HG02943 (cell line): ENCODE results near the gene SNX33.
"Not testable (repeated sequence)": the region's sequence is repeated elsewhere in the genome, so short reads cannot be mapped to it uniquely, and the experiment has no call there.

Experiments
- ATAC-seq: cut with Tn5 transposase; IDR thresholded peaks from one replicate; pipeline ENCODE4 v1.9.1; 2021; ENCODE audit warnings: mild to moderate bottlenecking, low read depth, moderate library complexity; ENCODE audit not compliant: unreplicated experiment

SNX33 gene

GRCh38 chr15:75647370-75648155 is at the start of gene SNX33:
Gene SNX33 (plus strand): TSS chr15:75647912. CDS start chr15:75649103, 1,191 bp downstream.
- ATAC-seq: no peak

- ATAC-seq: no peak
Observed at GRCh38 chr15:75598361-75598760, 49.4 kb upstream of the SNX33 start.

GRCh38 chr15:75599401-75599800 is 48.3 kb upstream of the SNX33 start:
- ATAC-seq: no peak

DNA sequence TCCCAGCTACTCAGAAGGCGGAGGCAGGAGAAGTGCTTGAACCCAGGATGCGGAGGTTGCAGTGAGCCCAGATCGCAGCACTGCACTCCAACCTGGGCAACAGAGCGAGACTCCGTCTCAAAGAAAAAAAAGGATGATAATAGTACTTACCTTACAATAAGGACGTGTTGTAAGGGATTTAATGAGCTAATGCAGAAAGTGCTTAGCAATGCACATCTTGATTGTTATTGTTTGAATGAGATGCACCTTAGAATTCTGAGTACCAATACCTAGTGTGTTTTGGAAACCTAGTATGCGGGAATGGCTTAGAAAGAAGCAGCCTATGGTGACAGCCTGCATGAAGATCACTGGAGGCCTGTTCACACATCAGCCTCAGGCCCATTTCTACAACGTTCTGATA is 41.7 kb upstream of the SNX33 start:
- ATAC-seq: no peak

DNA sequence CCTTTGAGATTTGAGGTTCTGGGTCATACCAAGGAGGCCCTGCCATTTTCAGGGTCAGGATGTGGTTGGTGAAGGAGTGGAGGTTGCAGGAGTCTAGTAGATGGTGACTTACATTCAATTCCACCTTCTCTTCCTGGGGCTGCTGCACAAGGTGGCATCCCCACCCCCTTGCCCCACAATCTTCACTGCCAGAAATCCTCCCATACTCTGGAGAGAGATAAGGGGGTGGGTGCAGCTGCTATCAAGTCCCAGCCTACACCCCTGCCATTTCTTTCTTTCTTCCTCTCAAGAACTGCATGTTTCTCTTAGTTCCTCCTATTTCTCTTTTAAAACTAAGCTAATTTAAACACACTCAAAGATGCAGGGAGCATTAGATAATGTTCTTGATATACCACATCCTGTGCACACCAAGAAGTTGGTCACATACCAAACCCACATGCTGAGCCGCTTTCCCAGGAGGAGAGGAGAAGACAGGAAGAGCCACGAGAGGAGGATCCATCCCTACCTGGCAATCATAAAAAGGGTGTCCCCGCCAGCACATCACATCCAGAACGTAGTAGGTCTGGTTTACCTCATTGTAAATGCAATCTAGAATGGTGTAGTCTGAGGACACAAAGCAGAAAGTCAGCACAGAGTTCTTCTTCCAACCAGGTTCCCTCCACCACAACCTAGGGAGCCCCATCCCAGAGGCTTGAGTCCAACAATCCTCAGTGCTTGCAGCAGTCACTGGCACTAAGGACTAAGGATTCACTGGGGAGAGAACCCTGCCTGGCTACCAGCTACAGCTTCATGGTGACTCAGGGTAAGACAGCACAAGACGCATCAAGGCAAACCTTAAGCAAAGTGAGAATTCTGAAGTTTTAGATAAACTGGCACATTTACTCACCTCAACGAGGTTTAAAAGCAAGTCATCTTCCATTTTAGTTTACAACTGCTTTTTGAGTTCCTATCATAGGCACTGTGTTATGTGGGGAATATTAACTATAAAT is 40.7 kb upstream of the SNX33 start:
- ATAC-seq: no peak

GRCh38 chr15:75616766-75617165 is 30.9 kb upstream of the SNX33 start:
- ATAC-seq: no peak

GRCh38 chr15:75620058-75620820 is 27.5 kb upstream of the SNX33 start:
- ATAC-seq: no peak

DNA sequence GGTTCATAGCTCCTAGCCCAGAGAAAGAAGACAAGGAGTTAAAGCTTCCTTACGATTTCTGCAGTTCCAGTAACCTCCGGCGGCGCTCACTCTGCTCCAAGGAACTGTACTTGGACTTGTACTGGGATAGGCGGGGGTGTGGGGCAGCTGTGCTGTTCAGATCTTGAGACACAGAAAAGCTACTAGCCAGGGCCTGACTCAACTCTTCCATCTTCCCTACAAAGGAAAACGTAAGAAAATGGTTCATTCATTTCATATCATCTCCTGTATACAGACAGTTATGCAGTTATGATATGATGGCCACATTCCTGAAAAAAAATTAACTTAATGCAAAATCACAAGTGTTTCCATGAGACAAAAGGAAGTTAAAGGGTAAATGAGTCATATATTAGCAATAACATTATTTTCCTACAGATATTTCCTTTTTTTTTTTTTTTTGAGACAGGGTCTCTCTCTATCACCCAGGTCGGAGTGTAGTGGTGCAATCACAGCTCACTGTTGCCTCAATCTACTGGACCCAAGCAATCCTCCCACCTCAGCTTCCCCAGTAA is 26.8 kb upstream of the SNX33 start:
- ATAC-seq: no peak

DNA sequence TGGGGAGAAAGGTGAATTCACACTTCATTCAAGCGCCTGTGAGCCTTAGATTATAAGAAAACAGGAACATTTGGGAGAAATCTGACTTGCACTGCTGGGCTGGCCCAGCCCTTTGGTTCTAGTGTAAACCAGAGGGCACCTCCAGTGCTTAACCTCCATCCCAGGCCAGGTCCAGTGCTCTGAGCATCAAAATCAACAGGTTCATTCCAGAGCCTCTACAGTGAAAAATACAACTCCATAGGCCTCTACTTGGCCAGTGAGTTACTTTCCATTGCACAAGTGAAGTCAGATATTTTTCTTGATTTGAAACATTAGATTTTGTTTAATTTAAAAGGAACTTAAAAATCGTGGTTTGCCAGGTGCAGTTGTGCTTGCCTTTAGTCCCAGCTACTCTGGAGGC is 25.2 kb upstream of the SNX33 start:
- no peak for ATAC-seq

GRCh38 chr15:75625542-75626347 is 22.0 kb upstream of the SNX33 start, which contains the start of gene SNUPN:
Gene SNUPN (minus strand): TSS chr15:75625725. CDS start chr15:75621051, 4,674 bp downstream.
- peak; percentile 79 for ATAC-seq

GRCh38 chr15:75631935-75632334 is 15.8 kb upstream of the SNX33 start:
- no peak for ATAC-seq

DNA sequence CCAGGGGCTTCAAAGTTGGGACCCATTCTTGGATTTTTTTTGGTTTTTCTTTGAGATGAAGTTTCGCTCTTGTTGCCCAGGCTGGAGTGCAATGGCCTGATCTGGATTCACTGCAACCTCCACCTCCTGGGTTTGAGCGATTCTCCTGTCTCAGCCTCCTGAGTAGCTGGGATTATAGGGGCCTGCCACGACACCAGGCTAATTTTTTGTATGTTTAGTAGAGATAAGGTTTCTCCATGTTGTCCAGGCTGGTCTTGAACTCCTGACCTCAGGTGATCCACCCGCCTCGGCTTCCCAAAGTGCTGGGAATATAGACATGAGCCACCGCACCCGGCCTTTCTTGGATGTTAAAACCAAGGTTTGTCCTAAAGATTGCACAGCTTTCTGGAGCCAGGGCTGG is 13.8 kb upstream of the SNX33 start:
- ATAC-seq: not testable (repeated sequence)

- ATAC-seq: no peak
Observed at GRCh38 chr15:75636026-75636425, 11.7 kb upstream of the SNX33 start.

GRCh38 chr15:75637245-75638009 is 10.3 kb upstream of the SNX33 start:
- ATAC-seq: no peak

DNA sequence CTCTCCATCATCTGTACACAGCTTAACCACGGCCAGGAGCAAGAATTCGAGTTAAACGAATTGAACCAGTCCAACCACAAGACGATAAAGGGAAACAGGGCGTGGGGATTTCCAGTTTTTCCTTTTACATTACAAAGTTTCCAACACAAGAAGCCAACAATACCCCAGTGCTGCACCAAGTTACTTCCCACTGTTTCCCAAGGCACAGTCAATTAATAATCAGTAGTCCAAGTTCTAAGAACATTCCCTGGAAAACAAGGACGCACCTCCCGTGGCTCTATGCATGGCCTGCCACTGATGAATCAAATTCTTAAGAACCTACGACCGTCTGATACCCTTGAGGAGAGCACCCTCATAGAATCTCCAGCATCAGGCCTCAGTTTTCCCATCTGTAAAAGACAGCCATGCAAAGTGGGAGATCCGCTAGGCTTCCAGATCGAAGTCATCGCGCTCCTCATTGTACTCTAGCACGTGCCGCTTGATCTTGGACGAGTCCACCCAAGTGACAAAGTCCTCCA is 8.5 kb upstream of the SNX33 start:
- no peak for ATAC-seq

GRCh38 chr15:75639709-75640482 is 7.8 kb upstream of the SNX33 start, which contains the start of gene IMP3:
Gene IMP3 (minus strand): TSS chr15:75640224. CDS start chr15:75640168, 56 bp downstream.
- peak; percentile 84 for ATAC-seq

DNA sequence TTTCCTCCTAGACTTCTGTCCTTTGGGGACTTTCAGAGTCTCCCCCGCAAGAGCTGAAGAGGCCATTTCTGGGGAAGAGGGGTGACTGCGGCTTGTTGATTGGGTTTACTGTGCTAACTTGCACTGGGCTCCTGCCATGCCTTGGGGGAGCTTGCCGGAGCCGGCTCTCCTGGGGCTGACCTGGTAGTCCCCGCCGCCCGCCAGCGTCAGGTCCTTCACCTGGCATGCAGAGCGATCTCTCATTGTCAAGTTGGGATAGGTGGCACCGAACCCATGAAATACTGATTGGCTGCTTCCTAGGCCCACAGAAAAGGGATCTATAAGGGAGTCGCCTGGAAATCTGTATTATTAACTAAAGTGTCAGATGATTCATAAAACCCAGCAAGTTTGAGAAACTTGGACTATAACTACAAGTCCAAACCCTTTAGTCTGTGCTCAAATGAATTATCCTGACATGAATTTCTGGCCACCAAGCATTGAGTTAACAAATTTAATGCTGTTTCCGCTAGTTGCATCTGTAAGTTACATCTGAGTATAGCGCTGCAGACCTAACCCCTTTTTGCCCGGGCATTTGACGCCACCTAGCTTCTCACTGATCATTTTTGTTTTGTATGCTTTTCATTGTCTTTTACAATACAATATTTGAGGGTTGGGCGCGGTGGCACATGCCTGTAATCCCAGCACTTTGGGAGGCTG is 7.1 kb upstream of the SNX33 start:
- ATAC-seq: peak; percentile 18
